Left ventricle myocardium inferior (tissue), 1 donor: Measurements from ENCODE around the gene SAMD1. TPM values are rescaled to one million over a fixed set of nuclear protein-coding genes. Genes with fewer than 3 reads are reported as not detected.

Experiments used
- DNase-seq: peaks from one replicate; pipeline ENCODE4 v3.0.0-alpha.2; 2020
- H3K27ac ChIP-seq: fragments of 200-600 bp; replicated peaks from 2 replicates; pipeline ENCODE4 v1.8.0; 2021
- H3K27me3 ChIP-seq: fragments of 200-600 bp; 2 replicates; pipeline ENCODE4 v1.8.0; 2021; ENCODE audit warnings: low read depth
- H3K36me3 ChIP-seq: fragments of 200-600 bp; 2 replicates; pipeline ENCODE4 v1.8.0; 2021
- H3K4me1 ChIP-seq: fragments of 200-600 bp; 2 replicates; pipeline ENCODE4 v1.8.0; 2021
- H3K4me3 ChIP-seq: fragments of 200-600 bp; 2 replicates; pipeline ENCODE4 v1.8.0; 2021; ENCODE audit warnings: mild to moderate bottlenecking, moderate library complexity
- H3K9me3 ChIP-seq: fragments of 200-600 bp; replicated peaks from 2 replicates; pipeline ENCODE4 v1.8.0; 2021
- CTCF ChIP-seq: fragments of 200-600 bp; IDR thresholded peaks from 2 replicates; pipeline ENCODE4 v1.8.0; 2021; ENCODE audit warnings: antibody characterized with exemption, mild to moderate bottlenecking, borderline replicate concordance
- intact Hi-C: fragments of 100-400 bp; cut with micrococcal nuclease; formaldehyde crosslinking; loops from one replicate; pipeline ENCODE4 v1.11.0; 2022
- total RNA-seq: library from RNA; stranded (reverse); fragmentation: NEBNext Ultra II Directional; extraction: Animal tissue kit (Norgen Biotek cat#: 25700); gene quantifications from one replicate; pipeline ENCODE4 v1.2.1, GENCODE V29; 2021
- donor health status: DM: no; HTN: yes; CAD: no; lungs with severe emphysema.

Gene SAMD1
- total RNA-seq, 1 donor from 2014 or later, result 46.7 TPM

GRCh38 chr19:14119644-14120496 lies 29.3 kb upstream of the SAMD1 start:
- DNase-seq, result no peak
- peak overlapping the region; percentile 100 for H3K27ac ChIP-seq
- no peaks in the 10 kb centered on the region for H3K9me3 ChIP-seq
- TF ChIP-seq CTCF, result no peak
- H3K36me3 ChIP-seq, result no peaks in the 10 kb centered on the region
- intact Hi-C loops, result no loop called here
- H3K4me3 ChIP-seq, result peak overlapping the region; percentile 71
- H3K27me3 ChIP-seq, result no peaks in the 10 kb centered on the region
- H3K4me1 ChIP-seq, result peaks cover 48% of the 10 kb centered on the region

- Histone ChIP-seq H3K36me3 (no peaks in the 10 kb centered on the region), H3K9me3 (no peaks in the 10 kb centered on the region), H3K27ac (peak overlapping the region; percentile 100), H3K4me1 (peaks cover 56% of the 10 kb centered on the region), H3K4me3 (peak overlapping the region; percentile 71), H3K27me3 (no peaks in the 10 kb centered on the region)
- intact Hi-C loops, result no loop called here
- TF ChIP-seq CTCF, result no peak
- DNase-seq, result no peak
Observed at GRCh38 chr19:14119146-14119545, 28.6 kb upstream of the SAMD1 start.

GRCh38 chr19:14118165-14119051 lies 27.9 kb upstream of the SAMD1 start:
- H3K4me1 ChIP-seq, result peaks cover 63% of the 10 kb centered on the region
- H3K4me3 ChIP-seq, result peak overlapping the region; percentile 71
- intact Hi-C loops, result no loop called here
- peak overlapping the region; percentile 100 for H3K27ac ChIP-seq
- H3K27me3 ChIP-seq, result no peaks in the 10 kb centered on the region
- TF ChIP-seq CTCF, result no peak
- DNase-seq, result peak; percentile 77
- no peaks in the 10 kb centered on the region for H3K36me3 ChIP-seq
- H3K9me3 ChIP-seq, result no peaks in the 10 kb centered on the region

GRCh38 chr19:14117668-14118164 lies 27.2 kb upstream of the SAMD1 start, which contains the start of gene PRKACA:
PRKACA (minus strand) TSS chr19:14117762; CDS start chr19:14117547, 215 bp downstream.
- H3K27ac ChIP-seq, result peak within 1 kb of the TSS; percentile 100
- H3K4me1 ChIP-seq, result peaks cover 70% of the 10 kb centered on the region
- no peak for TF ChIP-seq CTCF
- intact Hi-C loops, result no loop called here
- H3K36me3 ChIP-seq, result no peaks in the 10 kb centered on the region
- no peaks in the 10 kb centered on the region for H3K9me3 ChIP-seq
- peak within 1 kb of the TSS; percentile 95 for H3K4me3 ChIP-seq
- no peaks in the 10 kb centered on the region for H3K27me3 ChIP-seq
- peak; percentile 99 for DNase-seq

GRCh38 chr19:14116918-14117578 lies 26.5 kb upstream of the SAMD1 start:
- no peaks in the 10 kb centered on the region for H3K27me3 ChIP-seq
- no peaks in the 10 kb centered on the region for H3K36me3 ChIP-seq
- H3K4me1 ChIP-seq, result peaks cover 77% of the 10 kb centered on the region
- peak overlapping the region; percentile 95 for H3K4me3 ChIP-seq
- no peak for TF ChIP-seq CTCF
- intact Hi-C loops, result no loop called here
- no peaks in the 10 kb centered on the region for H3K9me3 ChIP-seq
- peak overlapping the region; percentile 100 for H3K27ac ChIP-seq
- peak; percentile 42 for DNase-seq
